Stimulated activated naive CD4-positive, alpha-beta T cell treated with Interleukin-2 at 50 U/mL for 16 hours (primary cell): ENCODE measurements around the gene TPM3.
"Not testable (repeated sequence)": the region's sequence is repeated elsewhere in the genome, so short reads cannot be mapped to it uniquely, and the experiment has no call there.

Source experiments
- DNase-seq: peaks from one replicate; lab custom pipeline; 2025; lab: John Stamatoyannopoulos, UW

Gene TPM3

DNA sequence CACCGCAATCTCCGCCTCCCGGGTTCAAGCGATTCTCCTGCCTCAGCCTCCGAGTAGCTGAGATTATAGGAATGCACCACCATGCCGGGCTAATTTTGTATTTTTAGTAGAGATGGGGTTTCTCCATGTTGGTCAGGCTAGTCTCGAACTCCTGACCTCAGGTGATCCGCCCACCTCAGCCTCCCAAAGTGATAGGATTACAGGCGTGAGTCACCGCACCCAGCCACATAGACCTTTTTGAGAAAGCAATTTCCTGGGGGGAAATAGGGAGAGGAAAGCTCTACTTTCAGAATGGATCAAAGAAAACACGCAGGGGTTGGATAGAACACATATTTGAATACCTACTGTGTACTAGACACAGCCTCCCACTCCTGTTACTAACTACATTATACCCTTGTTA is 13.9 kb upstream of the TPM3 start:
- DNase-seq = not testable (repeated sequence)

DNA sequence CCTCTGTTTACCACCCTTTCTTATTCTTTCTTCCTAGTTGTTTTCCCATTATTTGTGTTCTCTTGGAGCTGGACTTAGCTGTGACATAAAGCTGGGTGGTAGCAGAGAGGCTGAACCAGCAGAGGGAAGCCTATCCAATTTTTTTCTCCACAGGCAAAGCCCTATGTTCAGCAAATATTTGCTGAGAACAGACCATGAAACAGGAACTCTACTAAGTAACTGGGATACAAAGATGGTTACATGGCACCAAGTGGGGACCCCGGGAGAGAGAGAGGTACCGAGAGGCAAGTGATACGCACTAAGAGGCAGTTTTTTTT is 7.6 kb upstream of the TPM3 start:
- no peak for DNase-seq

DNA sequence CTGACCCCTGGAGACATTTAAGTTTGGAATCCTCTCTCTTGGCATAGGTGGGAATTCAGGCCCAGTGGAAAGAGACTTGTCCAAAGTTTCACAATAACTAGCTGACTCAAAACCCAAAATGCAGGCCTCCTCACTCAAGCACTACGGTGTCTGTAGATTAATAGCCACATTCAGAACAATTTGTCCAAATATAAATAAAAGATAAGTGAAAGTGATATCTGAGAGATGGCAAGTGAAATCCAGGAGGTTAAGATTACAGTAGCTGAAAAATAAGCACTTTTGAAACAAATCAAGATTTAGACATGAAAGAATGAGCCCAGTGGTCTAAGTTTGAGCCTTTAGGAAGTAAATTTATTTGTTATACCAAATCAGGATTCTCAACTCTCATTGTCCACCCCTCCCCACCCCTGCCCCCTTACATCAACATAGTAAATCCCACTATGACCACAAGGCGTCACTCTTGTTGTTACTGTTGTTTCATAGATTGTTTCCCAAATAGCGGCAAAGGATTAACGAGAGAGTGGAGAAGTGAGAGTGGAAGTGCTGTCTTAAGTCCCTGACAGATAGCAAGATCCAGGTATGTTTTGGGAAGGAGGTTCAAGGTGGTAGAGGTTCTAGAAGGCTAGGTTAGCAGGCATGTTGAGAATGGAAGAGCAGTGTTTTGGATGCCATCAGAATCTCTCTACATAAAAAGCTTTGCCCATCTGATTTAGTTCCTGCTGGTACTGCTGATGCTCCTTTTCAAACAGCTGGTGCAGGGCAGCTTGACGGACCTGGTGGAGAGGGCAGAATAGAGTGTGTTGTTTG is 7.1 kb upstream of the TPM3 start:
- no peak for DNase-seq

DNA sequence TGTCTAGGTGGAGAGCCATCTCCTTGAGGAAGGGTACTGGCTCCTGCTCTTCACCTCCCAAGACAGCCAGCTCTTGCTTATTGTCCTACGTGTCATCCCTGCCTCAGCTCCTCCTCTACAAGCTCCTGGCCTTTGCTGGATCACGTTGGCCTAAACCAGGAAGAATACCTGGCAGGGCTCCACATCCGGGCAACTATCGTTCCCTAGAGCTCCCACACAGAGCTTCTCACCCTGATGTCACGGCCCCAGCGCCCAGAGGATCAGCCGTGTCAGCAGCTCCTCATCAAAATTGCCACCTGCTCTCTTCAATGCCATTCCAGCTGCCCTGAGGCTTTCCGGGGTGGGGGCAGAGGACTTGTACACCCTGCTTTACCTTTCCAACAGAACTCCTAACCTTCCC is 1.9 kb upstream of the TPM3 start:
- no peak for DNase-seq

DNA sequence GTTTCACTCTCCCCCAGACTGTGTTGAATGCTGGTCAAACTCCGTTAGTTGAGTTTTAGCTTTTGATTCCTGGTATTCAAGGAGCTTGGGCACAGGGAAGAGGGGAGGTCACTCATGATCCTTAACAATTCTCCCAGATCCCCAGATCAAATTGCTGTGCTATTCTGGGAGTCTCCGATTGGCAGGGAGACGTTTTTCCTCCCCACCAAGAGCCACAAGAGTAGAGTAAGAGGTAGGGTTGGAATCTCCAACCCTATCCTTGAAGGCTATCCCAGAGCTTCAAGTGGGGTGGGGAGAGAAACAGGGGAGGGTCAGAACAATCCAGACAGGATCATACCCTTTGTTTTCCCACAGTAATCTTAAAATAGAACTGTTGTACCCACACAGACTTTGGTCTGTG is 576 bp upstream of the TPM3 start:
- no peak for DNase-seq

DNA sequence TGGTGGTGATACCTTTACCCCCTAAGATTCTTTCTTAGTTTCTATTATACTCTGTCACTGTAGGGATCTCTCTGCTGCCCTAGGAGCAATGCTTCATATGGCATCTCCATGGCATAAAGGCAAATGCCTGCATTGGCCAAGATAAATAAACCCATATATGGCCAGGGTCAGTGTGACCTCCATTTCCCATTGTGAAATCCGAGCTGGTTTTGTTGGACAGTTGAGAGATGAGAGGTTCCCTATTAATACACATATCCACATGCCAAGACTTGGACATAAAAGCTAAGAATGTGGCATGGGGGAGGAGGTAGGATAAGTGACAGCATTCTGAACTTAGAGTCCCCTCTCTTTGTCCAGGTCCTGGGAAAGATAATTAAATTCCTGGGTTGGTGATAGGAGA is 1.4 kb downstream of the TPM3 start:
- no peak for DNase-seq

DNA sequence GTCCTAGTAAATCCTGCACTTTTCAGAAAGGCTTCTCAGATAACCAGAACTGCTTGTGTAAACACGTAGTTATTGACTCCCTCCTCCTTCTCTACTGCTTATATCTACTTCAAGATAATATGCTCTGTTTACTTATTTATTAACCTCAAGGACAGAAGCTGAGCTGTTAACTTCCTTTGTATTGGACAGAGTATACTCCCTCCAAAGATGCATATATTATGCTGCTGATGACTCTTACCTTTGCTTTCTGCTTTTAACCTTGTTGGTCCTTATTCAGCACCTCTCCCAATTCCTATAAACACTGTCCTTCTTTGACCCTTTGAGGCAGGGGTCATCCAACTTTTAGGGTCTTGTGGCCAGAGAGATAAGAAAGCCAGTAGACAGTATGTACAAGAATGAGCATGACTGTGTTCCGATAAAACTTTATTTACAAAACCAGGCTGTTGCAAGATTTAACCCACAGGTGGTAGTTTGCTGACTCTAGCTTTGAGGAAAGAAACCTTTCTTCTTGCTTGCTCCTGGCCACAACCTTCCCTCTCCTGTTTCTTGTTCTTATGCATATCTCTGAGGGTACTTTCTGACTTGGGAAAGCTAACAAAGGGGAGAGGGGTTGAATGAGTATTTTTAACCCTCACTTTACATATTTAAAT is 4.9 kb downstream of the TPM3 start:
- no peak for DNase-seq

DNA sequence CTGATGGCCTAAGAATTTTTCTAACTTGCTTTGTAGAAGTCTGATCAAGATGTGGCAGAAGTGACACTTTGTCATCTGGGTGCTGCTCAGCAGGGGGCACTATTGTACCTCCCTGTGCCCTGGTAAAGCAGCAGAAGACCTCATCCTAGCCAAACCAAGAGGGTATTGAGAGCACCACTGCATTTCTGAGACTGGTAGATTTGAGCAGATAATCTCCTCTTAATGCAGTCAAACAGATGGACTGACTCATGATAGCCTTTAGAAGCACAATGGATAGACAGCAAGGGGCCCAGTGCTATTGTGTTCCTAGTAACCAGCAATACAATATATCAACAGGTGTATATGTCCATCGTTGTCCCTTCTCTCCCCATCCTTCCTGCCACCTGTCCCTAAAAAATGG is 5.7 kb downstream of the TPM3 start:
- DNase-seq = peak; percentile 54

DNA sequence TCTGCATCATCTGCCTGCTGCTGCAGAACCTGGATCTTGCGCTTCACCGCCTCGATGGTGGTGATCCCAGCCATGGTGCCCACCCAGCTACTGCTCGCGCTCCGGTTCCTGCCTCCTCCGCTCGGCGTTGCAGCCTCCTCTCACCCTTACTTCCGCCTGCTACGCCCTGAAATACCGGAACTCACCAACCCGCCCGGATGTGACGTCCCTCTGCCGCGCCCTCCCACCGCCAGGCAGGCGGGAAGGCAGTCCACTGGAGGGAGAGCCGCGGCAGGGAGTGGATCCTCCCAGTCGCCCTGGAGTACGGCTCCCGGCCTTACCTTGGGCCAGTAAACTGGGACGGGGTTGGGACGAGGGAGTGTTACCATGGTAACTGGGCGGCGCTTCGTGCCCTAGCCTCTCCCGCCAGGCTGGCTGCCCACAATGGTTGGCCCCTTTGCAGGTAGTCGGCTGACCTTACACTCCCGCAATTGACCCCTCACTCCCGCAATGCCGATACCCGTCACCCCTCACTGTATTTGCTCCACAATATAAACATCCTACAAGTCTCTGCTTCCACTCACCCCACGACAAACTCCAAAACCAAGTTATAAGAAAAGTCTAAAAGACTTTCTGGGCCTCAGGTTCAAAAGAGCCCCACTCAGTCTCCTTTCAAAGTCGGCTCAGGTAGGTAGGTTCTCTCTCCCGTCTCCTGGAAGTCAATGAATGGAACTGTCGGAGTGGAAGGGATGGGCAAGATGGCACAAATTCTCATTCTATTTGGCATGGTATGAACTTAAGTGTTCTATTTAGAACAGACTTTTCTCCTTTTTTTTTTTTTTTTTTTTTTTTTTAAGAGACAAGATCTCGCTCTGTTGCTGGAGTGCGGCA is 8.6 kb downstream of the TPM3 start:
- peak; percentile 93 for DNase-seq

DNA sequence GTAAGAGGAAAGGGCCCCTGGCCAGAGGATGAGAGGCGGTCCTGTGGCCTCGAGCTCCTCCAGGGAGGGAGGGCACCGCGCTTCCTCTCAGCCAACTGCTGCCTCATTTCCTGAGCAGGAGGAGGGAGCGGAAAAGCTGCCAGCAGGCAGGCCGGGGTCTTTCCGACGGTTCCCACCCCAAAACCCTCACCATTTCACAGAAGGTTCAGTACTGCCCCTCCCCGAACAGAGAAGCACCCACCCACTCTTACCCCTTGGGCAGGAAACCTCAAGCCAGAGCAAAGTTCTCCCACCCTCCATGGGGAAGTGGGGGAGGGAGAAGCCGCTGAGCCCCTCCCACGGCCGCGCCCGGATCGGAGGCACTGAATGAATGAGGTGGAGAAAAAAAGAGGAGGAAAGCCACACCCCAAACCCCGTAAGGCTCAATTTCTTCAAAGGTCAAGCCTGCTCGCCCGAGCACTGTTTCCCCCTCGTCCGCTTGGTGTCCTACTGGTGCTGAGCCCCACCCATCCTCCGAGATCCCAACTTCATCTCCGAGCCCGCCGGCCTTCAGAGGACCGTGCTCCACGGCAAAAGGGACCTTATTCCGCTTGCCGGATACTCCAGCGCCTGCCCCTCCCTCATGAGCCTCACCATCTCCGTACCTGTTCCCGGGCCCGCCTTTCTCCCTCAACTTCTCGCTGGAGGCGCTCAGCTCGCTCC is 9.4 kb downstream of the TPM3 start:
- DNase-seq = peak; percentile 79

DNA sequence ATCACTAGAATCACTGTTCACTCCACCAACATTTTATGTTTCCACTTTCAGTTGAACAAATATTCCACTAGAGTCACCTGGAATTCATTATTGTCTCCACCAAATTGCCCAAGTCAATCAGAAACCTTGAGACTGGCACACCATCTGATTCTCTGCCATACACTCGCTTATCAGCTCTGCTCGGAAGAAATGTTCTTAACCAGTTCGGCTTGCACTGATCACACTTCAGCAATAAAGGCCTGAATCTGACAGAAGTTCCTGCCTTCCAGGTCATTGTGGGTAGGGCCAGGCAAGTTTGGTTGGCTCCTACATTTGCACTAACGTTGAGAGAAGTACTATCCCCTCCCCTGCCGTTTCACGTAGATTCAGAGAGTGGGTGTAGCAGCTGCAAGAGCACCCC is 10.0 kb downstream of the TPM3 start:
- no peak for DNase-seq

DNA sequence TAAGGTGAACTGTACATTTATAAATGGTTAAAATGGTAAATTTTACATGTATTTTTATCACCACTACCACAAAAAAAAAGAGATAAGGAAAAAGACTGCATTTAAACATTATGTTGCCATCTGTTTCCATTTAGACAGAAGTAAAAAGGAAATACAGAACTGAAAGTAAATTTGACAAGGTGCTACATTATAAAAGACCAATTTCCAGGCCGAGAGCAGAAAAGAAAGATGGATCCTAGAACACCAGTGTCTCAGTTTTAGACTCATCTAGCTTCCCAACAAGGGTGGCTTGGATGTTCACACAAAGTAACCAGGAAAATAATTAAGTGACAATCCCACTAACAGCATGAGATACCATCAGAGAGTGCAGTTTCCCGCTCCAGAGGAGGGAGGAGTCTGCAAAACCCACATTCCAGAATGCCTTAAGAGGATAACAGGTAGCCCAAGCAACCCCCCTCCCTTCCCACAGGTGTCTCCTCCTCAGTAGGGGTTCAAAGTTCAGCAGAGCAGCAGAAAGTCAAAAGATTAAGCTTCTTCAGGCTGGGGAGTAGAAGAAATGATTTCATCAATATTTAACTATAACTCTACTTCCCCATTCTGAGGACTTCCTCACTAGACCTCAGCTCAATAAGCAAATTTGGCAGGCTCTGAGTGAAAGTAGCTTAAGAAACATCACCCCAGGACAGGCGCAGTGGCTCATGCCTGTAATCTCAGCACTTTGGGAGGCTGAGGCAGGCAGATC is 11.8 kb downstream of the TPM3 start:
- DNase-seq = no peak

DNA sequence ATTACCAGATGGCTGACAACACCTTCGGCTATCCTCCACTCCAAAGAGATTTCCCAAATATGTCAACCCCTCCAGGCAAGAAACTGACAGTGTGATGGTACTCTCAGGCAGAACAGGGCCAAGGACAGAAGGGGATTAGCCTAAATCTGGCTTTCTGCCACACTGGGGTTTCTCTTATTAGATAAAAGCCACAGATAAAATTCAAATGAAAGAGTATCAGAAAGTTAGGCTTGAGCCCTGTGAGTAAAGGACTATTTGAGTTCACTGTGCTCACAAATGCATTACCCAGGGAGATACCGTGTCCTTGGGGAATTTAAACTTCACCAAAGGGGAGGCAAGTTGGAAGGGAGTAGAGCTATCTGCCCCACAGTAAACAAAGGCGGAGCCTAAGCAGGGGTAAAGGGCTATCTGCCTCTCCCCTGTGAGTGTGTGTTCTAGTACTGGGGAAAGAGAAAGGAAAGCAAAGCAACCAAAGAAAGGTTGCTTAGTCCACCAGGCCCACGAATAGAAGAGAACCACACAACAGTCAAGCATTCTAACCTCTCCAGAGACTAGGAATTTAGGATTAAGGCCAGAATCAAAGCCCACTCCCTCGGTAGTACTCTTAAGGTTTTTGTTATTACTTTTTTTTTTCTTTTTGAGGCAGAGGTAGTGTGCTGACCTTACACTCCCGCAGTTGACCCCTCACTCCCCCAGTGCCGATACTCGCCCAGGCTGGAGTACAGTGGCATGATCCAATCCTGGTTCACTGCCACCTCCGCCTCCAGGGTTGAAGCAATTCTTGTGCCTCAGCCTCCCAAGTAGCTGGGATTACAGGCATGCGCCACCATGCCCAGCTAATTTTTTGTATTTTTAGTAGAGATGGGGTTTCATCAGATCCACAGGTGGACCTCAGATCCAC is 12.7 kb downstream of the TPM3 start:
- no peak for DNase-seq

DNA sequence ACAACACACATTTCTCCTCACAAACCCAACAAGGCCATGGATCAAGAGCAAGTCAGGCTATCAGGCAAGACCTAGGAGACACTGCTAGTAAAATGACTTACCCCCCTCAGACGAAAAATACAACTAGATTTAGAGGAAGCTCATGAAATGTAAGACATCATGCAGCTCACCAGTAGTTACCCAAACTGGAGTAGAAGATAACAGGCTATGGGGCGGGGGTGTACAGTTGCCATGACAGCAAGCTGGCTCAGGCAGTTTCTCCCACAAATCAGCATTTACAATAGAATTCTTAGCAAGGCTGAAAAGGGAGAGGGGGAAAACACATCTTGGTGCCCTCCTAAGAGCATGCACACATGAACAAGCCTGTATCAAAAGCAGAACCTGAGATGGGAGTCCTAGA is 13.9 kb downstream of the TPM3 start:
- peak; percentile 17 for DNase-seq

DNA sequence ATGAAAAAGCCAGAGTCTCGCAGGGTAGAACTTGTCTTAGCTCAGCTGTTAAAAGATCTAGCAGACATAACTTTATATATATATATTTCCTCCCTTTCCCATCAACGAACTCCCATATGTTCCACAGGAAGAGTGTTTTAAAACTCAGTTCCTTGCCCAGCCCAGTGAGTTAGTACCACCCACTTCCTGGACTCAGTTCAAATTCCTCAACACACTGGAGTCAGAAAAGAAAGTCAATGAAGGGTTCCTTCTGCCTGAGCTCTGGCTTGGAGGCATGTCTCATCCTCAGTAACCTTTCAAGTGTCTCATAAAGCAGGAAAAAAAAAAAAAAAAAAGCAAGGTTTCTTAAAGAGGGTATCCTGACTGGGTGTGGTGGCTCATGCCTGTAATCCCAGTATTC is 15.6 kb downstream of the TPM3 start:
- no peak for DNase-seq

DNA sequence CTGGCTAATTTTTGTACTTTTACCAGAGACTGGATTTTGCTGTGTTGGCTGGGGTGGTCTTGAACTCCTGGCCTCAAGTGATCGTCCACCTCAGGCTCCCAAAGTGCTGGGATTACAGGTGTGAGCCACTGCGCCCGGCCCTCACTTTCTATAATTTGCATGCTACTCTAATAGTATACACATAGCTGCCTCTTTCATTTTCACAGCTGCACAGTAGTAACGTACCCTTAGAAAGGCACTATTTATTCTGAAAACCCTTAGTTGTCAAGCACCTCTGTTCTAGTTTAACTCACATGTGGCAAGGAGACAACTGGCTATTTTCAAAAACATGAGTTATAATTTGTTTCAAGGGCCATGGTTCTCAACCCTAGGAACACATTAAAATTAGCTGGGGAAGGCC is 17.2 kb downstream of the TPM3 start:
- DNase-seq = no peak

DNA sequence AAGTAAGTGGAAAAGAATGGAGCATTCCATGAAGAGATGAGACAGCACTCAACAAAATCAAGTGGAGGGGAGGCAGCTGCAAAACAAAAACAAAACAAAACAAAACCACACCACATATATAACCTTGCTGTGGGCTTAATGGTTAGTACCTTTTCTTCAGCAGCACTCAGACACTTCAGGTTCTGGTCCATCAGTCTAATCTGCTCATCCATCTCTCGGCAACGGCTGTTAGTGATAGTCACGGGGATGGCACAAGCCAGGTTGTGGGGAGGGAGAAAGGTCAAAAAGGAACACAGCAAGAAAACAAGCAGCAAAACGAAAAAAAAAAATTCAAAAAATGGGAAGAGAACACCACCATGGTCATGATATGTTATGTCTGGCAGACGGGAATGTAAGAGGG is 20.0 kb downstream of the TPM3 start:
- no peak for DNase-seq

DNA sequence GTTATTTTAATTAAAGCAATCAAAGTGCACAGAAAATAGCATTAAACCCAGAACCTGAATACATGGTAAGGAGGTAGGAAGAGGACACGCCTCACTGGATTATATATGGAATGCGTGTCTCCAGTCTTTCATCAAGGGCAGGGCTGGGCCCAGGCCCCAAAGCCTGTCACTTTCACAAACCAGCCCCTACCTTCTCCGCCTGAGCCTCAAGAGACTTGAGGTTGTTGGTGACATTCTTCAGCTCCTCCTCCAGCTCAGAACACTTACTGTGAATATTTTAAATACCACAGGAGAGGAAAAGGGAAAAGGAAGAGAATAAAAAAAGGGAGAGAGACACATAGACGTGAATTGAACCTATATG is 20.7 kb downstream of the TPM3 start:
- DNase-seq = no peak

DNA sequence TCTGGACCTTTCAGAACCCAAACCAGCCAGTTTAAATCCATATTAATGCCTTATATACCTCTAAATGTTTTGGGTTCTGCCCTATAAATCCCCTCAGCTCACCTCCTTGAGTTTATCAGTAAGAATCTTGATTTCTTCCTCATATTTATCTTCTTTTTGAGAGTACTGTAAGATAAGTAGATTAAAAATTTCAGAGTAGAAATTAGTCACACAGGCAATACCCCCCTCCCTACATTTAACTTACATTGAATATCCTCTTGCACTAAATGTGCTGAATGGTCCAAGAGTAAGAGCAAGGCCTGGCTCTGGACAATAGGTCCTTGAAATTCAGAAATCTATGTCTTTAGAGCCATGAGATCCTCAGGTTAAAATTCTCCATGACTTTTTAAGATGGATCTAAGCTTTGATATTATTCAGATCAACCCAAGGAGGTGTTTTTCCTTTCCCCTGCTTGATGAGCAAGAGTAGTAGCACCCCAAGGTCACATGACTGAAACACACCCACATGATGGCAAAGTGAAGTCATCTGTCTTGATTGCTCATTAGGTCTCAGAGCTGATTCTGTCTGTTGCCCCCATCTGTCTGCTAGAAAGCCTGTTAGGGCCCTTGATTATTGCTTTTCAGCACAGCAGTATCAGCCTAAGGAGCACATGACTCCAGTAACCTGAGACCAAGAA is 21.2 kb downstream of the TPM3 start:
- DNase-seq = peak; percentile 65

DNA sequence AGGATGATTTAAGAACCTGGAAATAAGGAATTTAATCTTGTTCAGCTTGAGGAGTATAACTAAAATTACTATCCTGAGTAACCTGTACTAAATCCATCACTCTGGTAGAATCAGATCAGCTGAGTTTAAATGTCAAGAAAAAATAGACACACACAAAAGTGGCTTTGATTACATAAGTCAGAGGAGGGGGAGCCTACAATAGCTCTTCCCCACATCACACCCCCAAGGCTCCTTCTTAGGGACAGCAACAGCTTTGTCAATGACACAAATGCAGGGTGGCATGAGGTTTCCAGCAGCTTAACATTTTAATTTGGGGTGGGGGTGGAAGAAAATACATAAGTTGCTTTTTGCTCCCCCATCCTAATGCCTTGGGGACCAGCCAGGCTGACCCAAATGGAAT is 24.4 kb downstream of the TPM3 start:
- DNase-seq = no peak
